GM18951 (cell line): Measurements from ENCODE around the gene WDR54.
A peak's percentile ranks its signal among the peaks of the same experiment; 100 is the strongest.

Experiments used
- POLR2A ChIP-seq: IDR thresholded peaks from 4 replicates; pipeline ENCODE4 v1.6.1; 2011; ENCODE audit warnings: mild to moderate bottlenecking; ENCODE audit not compliant: insufficient read length, insufficient read depth; ENCODE audit errors: extremely low read depth
- in situ Hi-C: fragments of 300-500 bp; cut with MboI; formaldehyde crosslinking; loops from one replicate; pipeline ENCODE4 v1.12.0; 2022; ENCODE audit warnings: low sequenced_read_pairs, mixed read lengths, inconsistent platforms; ENCODE audit not compliant: unreplicated experiment

WDR54 gene, protein sequence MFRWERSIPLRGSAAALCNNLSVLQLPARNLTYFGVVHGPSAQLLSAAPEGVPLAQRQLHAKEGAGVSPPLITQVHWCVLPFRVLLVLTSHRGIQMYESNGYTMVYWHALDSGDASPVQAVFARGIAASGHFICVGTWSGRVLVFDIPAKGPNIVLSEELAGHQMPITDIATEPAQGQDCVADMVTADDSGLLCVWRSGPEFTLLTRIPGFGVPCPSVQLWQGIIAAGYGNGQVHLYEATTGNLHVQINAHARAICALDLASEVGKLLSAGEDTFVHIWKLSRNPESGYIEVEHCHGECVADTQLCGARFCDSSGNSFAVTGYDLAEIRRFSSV

DNA sequence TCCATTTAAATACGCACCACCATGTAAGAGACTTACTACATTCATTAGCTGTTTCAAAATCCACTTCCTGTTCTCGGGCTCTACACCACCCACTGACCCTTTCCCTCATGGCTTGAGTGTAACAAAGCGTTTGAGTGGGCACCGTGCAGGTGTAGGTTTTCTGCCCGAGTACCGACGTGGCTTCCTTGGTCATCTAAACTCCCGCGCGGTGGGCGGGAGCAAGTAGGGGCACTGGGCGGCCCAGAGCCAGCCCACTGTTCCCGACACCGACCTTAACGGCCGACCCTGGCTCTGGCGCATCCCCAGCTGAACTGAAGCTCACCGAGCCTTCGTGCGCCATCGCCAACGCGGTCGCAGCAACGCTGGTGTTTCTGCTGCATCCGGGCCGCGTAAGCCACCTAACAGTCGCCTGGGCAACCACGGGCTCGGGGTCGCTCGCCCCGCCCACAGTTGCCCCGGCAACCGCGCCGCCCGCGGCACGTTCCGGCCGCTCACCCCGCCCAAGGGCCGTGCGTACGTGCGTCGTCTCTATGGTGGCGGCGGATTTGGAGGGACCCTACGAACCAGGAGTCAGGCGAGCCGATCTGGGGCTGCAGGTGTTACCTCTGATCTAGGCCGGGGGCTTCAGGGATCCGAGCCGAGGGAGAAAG lies at the start of gene WDR54, which contains the start of gene C2orf81:
WDR54 (plus strand) TSS at position 510 of the 650 bp plus-strand sequence. CDS start 424 bp downstream, outside the sequence.
C2orf81 (minus strand) TSS at position 399 of the 650 bp plus-strand sequence; CDS start at position 340, 59 bp downstream.
- peak; percentile 80 for TF ChIP-seq POLR2A
- in situ Hi-C loops, result no loop called here

DNA sequence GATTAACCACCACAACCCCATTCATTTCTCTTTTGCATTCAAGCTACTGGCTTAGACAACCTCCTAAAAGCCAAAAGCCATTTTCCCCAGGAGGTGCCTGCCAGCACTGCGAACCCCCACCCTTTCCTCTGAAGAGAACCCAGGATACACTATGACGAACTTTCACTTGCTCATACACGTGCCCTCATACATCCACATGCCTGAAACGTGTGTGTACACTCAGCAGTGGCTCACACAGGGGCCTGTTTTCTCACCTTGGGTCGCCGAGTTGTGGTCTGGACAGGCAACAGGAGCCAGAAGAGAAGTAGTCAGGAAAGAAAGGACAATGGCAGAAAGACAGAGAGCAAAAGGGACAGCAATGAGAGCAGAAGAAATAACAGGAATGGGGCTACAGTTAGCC lies 48.9 kb upstream of the WDR54 start:
- in situ Hi-C loops, result no loop called here
- no peak for TF ChIP-seq POLR2A

DNA sequence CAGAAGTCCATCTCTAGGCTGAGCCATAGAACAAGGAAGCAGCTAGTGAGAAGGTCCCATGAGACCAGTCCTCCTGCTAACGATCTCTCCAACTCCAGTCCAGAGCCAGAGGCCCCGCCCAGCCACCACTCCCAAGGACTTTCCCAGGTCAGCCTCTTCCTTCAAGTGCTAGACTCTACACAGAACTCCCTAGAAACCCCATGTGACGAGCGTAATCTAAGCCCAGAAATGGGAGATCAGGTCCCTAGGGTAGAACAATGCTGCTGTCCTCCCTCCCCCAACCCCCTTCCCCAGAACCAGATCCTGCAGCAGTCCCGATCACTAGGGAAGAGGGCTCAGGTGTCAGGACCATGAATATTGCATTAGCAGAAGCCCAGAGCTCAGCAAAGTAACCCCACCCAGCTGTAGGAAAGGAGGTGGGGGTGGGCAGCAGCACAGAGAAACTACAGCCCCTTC lies 48.3 kb upstream of the WDR54 start:
- no peak for TF ChIP-seq POLR2A
- in situ Hi-C loops, result no loop called here

DNA sequence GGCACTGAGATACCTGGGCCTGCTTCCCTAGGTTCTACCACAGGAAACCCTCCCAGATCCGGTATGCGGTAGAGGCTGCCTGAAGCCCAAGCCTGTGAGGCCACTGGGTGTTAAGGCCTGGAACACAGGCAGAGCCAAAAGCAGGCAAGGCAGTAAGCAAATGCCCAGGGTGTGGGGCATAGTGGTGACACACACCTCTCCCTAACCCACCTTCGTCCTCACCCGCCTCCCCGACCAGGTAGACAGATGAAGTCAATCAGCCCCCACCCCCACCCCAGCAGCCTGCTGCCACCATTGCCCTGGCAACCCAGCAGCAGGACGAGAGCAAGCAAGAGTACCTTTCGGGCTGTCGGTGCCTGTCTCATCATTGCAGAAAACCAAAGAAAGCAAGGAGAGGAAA lies 47.5 kb upstream of the WDR54 start:
- no peak for TF ChIP-seq POLR2A
- in situ Hi-C loops, result no loop called here

DNA sequence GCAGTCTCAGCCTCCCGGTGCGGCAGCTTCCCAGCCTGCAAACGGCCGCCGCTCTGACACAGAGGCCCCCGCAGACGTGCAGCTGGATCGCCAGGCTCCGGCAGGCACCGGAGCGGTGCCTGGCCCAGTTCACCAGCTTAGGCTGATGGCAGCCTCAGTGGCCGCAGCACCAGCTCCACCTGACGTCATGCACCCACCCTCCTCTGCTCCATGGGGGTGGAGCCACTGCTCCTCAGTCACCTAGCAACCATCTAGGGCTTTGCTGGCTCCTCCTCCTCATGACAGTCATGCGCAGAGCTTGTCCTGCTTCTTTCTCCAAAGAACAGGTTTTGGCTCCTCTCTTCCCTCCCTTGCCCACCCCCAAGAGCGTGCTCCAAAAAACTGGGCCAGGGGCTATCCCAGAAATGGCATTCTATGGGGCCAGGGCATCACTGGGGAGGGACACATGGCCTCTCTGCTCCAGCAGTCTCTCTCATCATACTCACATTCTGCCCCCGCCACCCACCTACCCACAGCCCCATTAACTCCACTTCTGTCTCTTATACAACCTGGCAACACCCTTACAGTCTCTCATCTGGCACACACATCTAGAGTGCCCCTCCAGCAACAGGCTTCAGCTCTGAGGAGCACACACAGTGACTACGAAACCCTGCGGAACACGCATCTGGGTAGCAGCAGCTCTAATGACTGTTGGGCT lies 46.9 kb upstream of the WDR54 start:
- in situ Hi-C loops, result no loop called here
- TF ChIP-seq POLR2A, result no peak

DNA sequence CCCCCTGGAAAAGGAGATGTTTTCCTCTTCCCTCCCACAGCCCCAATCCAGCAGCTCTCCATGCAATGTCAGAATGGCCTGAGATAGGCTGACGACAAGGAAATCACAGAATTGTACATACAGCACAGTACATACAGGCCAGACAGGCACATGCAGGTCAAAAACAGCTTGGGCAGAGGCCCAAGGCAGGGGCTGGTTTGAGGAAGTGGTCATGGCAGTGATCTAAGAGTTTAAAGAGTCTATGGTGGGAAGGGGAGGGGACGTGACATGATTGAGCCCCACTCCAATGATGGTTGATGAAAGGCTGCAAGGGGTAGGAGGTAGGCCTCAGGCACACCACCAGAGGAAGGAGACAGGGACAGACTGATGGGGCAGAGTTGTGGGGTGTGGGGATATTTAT lies 45.7 kb upstream of the WDR54 start:
- in situ Hi-C loops, result no loop called here
- no peak for TF ChIP-seq POLR2A

DNA sequence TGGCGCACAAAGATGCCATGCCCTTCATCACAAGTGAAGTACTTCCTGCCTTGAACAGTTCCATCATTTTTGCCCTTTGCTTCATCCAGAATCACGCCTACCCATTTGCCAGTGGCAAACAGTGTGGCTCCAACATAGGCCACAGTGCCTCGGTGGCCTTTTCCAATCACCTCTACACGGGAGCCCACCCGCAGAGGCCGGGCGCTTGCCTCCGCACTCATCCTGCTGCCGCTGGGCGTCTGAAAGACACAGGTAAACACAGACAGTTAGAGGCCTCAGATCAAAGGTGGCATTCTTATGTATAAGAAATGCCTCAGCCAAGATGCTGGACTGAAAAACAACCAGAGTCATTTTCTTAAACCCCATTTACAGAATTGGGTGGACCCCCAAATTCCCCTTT lies 43.5 kb upstream of the WDR54 start:
- in situ Hi-C loops, result no loop called here
- no peak for TF ChIP-seq POLR2A

DNA sequence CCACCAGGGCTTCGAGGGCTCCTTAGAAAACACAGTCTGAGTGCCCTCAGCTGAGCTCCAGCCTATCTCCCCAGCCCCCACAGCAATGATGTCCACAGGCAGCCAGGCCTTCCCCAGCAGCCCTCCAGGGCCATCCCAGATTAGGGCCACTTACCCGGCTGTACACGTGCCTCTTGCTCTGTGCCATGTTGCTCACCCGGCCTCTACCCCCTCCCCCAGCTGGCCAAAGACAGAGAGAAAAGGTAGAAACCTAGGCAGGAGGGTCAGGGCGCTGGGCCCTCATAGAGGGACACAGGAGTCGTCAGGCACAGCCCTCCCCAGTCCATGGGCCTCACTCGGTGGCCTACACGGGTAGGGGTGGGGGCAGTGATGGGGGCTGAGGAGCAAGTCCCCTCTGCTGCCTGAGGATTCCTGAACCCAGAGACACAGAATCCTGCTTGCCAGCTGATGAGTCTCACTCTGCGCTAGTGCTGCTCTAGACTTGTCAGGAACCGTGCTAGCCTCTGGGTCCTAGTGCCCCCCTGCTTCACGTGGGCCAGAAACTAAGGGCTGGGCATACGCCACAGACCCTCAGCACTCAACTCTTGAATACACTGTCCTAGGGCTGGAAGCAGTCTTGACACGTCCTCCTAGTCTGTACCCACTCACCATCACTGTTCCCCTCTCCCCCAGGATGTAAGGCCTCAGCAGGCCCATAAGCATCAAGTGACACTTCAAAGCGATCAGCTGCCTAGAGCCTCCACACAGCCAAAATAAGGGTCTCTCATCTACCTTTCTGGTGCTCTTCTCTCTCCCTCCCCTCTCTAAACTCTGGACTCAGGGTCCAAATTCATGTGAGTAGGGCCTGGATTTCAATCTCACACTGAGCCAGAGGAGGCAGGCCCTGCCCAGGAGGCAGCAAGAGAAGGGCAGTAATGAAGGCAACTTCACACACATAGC lies 41.4 kb upstream of the WDR54 start, which contains the start of gene DCTN1:
DCTN1 (minus strand) TSS at position 461 of the 939 bp plus-strand sequence; CDS start at position 187, 274 bp downstream.
- in situ Hi-C loops, result no loop called here
- no peak for TF ChIP-seq POLR2A

DNA sequence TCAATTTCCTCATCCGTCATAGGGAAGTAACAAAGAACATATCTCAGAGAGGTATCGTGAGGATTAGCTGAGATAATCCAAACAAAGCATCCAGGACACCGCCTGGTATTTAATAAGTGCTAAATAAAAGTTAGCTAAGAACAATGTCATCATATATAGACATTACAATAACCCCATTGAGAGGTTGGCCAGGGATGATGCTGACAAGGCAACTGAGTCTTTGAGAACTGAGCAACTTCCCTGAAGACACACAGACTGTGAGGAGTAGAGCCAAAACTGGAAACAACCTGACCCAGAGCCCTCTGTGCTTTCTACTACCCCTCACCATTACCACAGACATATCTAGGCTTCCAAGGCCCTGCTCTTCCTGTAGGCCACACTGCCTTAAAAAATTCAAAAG lies 39.8 kb upstream of the WDR54 start:
- no peak for TF ChIP-seq POLR2A
- in situ Hi-C loops, result no loop called here

DNA sequence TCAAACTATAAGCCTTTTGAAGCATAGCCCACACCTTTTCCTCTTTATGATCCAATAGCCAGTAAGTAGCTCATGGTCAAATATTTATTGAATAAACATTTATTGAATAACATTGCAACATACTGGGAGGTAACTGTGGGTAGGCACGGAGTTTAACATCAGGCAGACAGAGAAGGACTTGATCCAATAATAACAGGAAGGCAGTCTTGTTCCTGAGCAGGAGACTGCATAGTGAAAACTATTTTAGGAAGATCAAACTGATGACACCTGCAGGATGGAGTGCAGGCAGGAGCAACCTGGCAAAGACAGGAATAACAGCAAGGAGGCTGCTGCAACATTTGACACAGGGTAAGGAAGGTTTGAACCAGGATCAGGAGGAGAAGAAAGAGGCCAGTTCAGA lies 38.3 kb upstream of the WDR54 start:
- no peak for TF ChIP-seq POLR2A
- in situ Hi-C loops, result no loop called here

DNA sequence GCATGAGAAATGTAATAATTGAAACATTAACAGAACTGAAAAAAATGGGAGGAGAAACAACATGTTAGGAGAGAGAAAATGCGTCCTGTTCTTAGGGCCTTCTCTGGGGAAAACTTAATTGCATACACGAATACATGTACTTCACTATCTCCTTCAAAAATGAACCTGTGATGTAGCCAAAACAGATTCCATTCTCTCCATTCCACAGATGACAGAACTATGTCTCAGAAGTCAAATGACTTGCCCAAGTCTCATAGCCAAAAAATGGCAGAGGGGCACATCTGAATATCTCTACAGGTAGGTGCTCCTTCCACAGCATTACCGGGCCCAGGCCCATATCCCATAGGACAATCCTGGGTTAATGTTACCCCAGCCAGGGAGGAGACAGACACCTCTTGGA lies 37.5 kb upstream of the WDR54 start:
- in situ Hi-C loops, result no loop called here
- no peak for TF ChIP-seq POLR2A

DNA sequence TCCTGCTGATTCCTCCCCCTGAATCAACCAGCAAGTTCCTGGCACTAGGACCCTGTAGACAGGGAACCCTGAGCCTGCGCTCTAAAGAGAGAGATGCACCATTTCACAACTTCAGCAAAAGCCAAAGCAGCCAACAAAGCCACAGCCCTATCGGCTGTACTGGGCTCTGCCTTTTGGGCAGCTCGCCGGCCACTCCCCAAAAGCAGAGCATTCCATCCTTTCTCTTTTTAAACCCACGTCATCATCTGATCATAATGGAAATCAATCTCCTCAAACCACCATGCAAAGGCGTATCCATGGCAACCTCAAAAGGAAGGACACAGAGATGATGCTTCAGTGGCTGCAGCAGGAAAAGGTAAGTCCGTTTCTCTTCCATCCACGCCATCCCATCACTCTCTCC lies 36.1 kb upstream of the WDR54 start:
- in situ Hi-C loops, result no loop called here
- TF ChIP-seq POLR2A, result no peak
